ENCODE measurements around the gene FAM117A.

DNA sequence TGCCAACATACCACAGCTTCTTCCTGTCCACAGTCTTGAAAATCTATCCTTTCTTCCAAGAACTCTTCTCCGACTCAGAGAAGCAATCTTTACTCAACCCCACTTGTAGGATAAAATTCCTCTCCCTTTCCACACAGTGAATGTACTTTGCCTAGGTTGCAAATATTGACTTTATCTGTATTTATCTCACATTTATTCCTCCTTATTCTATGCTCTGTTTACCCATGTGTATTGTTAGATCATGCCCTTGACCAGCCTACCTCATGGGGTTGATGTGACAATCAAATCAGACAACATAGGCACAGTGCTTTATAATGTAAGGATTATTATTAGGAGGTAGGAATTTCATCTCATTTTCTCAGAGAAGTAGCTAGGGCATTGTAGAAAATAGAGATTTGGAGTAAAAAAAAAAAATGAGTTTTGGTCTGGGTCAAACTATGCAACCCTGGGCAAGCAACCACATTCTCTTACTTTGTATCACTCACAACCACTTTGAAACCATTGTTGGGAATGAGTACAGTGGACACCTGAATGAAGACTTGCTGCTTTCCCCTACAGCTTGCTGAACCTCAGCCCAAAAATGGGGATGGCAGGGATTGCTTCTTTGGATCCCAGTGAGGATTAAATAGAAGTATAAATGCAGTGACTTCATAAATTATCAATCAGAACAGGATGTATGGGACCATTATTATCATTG lies 47.1 kb downstream of the FAM117A start:
- TF ChIP-seq RCOR1 (IDR thresholded peaks at IDR 0.05; ENCODE audit: low read depth, low read length) (no peak), RFX5 (IDR thresholded peaks at IDR 0.05) (no peak), NR3C1 (IDR thresholded peaks at IDR 0.05) (no peak), RAD21 (conservative IDR thresholded peaks at IDR 0.05 in 1 of 2, IDR thresholded peaks at IDR 0.05 in 1 of 2) (no peak), POLR2A (IDR thresholded peaks at IDR 0.05; ENCODE audit: low read length) (no peak), ZC3H11A (IDR thresholded peaks at IDR 0.05) (no peak)
- TF ChIP-seq, protein P1, sequence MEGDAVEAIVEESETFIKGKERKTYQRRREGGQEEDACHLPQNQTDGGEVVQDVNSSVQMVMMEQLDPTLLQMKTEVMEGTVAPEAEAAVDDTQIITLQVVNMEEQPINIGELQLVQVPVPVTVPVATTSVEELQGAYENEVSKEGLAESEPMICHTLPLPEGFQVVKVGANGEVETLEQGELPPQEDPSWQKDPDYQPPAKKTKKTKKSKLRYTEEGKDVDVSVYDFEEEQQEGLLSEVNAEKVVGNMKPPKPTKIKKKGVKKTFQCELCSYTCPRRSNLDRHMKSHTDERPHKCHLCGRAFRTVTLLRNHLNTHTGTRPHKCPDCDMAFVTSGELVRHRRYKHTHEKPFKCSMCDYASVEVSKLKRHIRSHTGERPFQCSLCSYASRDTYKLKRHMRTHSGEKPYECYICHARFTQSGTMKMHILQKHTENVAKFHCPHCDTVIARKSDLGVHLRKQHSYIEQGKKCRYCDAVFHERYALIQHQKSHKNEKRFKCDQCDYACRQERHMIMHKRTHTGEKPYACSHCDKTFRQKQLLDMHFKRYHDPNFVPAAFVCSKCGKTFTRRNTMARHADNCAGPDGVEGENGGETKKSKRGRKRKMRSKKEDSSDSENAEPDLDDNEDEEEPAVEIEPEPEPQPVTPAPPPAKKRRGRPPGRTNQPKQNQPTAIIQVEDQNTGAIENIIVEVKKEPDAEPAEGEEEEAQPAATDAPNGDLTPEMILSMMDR (IDR thresholded peaks at IDR 0.05) = no peak
- TF ChIP-seq, protein P2, sequence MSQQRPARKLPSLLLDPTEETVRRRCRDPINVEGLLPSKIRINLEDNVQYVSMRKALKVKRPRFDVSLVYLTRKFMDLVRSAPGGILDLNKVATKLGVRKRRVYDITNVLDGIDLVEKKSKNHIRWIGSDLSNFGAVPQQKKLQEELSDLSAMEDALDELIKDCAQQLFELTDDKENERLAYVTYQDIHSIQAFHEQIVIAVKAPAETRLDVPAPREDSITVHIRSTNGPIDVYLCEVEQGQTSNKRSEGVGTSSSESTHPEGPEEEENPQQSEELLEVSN (IDR thresholded peaks at IDR 0.05; ENCODE audit: borderline replicate concordance, low read depth) = no peak
